Ascending aorta (tissue), 2 donors: Measurements from ENCODE around the gene TASP1. TPM values are rescaled to one million over a fixed set of nuclear protein-coding genes. Genes with fewer than 3 reads are reported as not detected.

ENCODE experiments used
- DNase-seq, 2 donors: peaks; one replicate each; pipeline ENCODE4 v3.0.0-alpha.2; 2019; ENCODE audit warnings: low spot score in 2 of 2
- H3K27ac ChIP-seq, 2 donors: fragments of 200-600 bp; sonication (generic); one replicate each; pipeline ENCODE4 v1.5.1; 2016 to 2017; ENCODE audit warnings: mild to moderate bottlenecking in 1 of 2
- H3K27me3 ChIP-seq: fragments of 200-600 bp; sonication (generic); one replicate; pipeline ENCODE4 v1.5.1; 2017
- H3K36me3 ChIP-seq, 2 donors: fragments of 200-600 bp; sonication (generic); one replicate each; pipeline ENCODE4 v1.5.1; 2016
- H3K4me1 ChIP-seq, 2 donors: fragments of 200-600 bp; sonication (generic); one replicate each; pipeline ENCODE4 v1.5.1; 2016 to 2017; ENCODE audit warnings: mild to moderate bottlenecking in 1 of 2
- H3K4me3 ChIP-seq, 2 donors: fragments of 200-600 bp; sonication (generic); one replicate each; pipeline ENCODE4 v1.5.1; 2016 to 2017; ENCODE audit warnings: mild to moderate bottlenecking in 1 of 2
- H3K9me3 ChIP-seq, 2 donors: fragments of 200-600 bp; sonication (generic); one replicate each; pipeline ENCODE4 v1.5.1; 2016
- intact Hi-C: fragments of 100-400 bp; cut with DNase I; formaldehyde crosslinking; loops from one replicate; pipeline ENCODE4 v1.15.1; 2023
- total RNA-seq: library from RNA; depleted of rRNA; stranded (reverse); fragments of >200 nt; gene quantifications from one replicate; pipeline ENCODE4 v1.1.0, GENCODE V29; 2016
- TF ChIP-seq, protein P1 (sequence below), 3 experiments: fragments of 200-600 bp in 2 of 3; fragments of 450-650 bp in 1 of 3; sonication (generic) in 2 of 3; IDR thresholded peaks; one replicate each; pipeline ENCODE4 v1.5.1; 2016 to 2019; ENCODE audit warnings: antibody characterized with exemption in 3 of 3, mild to moderate bottlenecking in 1 of 3, moderate library complexity in 1 of 3

The TASP1 gene
- total RNA-seq, 1 donor from 2014 or later, result 17.2 TPM

- Histone ChIP-seq H3K27ac (peak overlapping the region; percentile 60 to 68), H3K4me1 (peaks cover 4 to 18% of the 10 kb centered on the region in 2 donors), H3K4me3 (no peak overlapping the region), H3K27me3 (no peaks in the 10 kb centered on the region), H3K36me3 (no peaks in the 10 kb centered on the region), H3K9me3 (peaks cover 0 to 14% of the 10 kb centered on the region in 2 donors)
- intact Hi-C loops, result loop anchor here (5.0 kb wide), 2 partner anchors 178 to 272 kb away; partner anchors contain the start of gene ISM1
- no peak for DNase-seq
- TF ChIP-seq, protein P1, sequence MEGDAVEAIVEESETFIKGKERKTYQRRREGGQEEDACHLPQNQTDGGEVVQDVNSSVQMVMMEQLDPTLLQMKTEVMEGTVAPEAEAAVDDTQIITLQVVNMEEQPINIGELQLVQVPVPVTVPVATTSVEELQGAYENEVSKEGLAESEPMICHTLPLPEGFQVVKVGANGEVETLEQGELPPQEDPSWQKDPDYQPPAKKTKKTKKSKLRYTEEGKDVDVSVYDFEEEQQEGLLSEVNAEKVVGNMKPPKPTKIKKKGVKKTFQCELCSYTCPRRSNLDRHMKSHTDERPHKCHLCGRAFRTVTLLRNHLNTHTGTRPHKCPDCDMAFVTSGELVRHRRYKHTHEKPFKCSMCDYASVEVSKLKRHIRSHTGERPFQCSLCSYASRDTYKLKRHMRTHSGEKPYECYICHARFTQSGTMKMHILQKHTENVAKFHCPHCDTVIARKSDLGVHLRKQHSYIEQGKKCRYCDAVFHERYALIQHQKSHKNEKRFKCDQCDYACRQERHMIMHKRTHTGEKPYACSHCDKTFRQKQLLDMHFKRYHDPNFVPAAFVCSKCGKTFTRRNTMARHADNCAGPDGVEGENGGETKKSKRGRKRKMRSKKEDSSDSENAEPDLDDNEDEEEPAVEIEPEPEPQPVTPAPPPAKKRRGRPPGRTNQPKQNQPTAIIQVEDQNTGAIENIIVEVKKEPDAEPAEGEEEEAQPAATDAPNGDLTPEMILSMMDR (IDR thresholded peaks at IDR 0.05), result no peak
Measured at GRCh38 chr20:13494019-13494418, 144.7 kb downstream of the TASP1 start.

DNA sequence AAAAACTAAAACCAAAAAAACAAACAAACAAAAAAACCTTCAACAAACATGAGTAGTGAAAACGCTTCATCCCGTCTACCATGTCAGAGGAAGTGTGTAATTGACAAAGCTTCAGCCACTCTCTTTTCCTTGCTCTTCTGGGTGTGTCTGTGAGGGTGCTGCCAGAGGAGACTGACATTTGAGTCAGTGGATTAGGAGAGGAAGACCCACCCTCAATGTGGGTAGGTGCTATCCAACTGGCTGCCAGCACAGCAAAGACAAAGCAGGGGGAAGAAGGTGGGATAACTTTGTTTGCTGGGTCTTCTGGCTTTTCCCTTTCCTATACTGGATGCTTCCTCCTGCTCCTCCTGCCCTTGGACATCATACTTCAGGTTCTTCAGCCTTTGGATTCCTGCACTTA, 145.6 kb downstream of the TASP1 start:
- H3K9me3 ChIP-seq, result peaks cover 0 to 5% of the 10 kb centered on the region in 2 donors
- no peaks in the 10 kb centered on the region for H3K36me3 ChIP-seq
- H3K27me3 ChIP-seq, result no peaks in the 10 kb centered on the region
- peaks cover 4 to 18% of the 10 kb centered on the region in 2 donors for H3K4me1 ChIP-seq
- no peak for DNase-seq
- TF ChIP-seq, protein P1 (IDR thresholded peaks at IDR 0.05), result no peak
- H3K4me3 ChIP-seq, result no peak overlapping the region
- intact Hi-C loops, result loop anchor here (5.0 kb wide), 2 partner anchors 179 to 271 kb away; partner anchors contain the start of gene ISM1
- H3K27ac ChIP-seq, result peak overlapping the region; percentile 60 to 68

DNA sequence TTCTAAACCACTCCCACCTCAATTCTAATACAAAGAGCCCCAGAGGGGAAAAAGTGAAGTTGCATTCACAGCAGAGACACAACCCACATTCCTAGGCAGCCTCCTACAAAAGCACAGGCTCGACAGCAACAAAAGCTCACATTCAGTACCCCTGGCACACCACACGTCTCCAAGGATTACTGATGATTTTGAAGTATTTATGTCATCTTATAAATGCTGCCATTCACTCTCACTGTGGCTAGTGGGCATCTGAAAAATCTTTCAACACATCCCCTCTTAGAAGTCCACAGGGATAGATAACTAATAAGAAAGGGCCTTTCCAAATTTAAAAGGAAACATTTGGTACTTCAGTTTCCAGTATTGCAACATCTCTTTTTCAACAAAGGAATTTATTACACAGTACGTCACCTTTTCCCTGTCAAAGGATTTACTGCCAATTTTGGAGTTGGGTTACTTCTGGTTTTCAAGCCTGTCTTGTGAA, 146.7 kb downstream of the TASP1 start:
- TF ChIP-seq, protein P1 (IDR thresholded peaks at IDR 0.05), result peak in 1 of 3 experiments; percentile 9
- H3K36me3 ChIP-seq, result no peaks in the 10 kb centered on the region
- no peaks in the 10 kb centered on the region for H3K27me3 ChIP-seq
- peak in 1 of 2 donors; percentile 73 for DNase-seq
- no peak overlapping the region for H3K4me3 ChIP-seq
- H3K9me3 ChIP-seq, result no peaks in the 10 kb centered on the region
- peaks cover 7 to 27% of the 10 kb centered on the region in 2 donors for H3K4me1 ChIP-seq
- H3K27ac ChIP-seq, result peak overlapping the region; percentile 68 to 72
- intact Hi-C loops, result loop anchor here (5.0 kb wide), 2 partner anchors 180 to 270 kb away; partner anchors contain the start of gene ISM1

- Histone ChIP-seq H3K27me3 (no peaks in the 10 kb centered on the region), H3K4me1 (peaks cover 7 to 20% of the 10 kb centered on the region in 2 donors), H3K4me3 (no peak overlapping the region), H3K9me3 (no peaks in the 10 kb centered on the region), H3K27ac (peak overlapping the region; percentile 56 to 57), H3K36me3 (peaks cover 0 to 10% of the 10 kb centered on the region in 2 donors)
- intact Hi-C loops, result no loop called here
- TF ChIP-seq, protein P1 (IDR thresholded peaks at IDR 0.05), result no peak
- DNase-seq, result no peak
Measured at GRCh38 chr20:13487202-13487601, 151.5 kb downstream of the TASP1 start.

DNA sequence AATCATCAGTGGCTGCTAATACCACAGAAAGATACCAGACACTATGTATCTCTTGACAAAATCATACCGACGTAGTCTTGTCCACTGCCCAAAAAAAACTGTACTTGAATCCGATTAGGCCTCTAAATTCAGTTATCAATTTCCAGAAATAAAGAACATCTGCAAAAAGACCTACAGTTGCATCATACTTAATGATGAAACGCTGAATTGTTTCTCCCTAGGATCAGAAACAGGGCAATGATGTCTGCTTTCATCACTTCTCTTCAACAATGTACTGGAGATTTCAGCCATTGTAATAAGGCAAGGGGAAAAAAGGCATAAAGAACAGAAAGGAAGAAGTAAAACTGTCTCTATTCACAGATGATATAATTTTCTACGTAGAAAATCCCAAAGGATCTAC, 152.0 kb downstream of the TASP1 start:
- intact Hi-C loops, result no loop called here
- Histone ChIP-seq H3K27me3 (no peaks in the 10 kb centered on the region), H3K9me3 (no peaks in the 10 kb centered on the region), H3K4me3 (no peak overlapping the region), H3K36me3 (peaks cover 4 to 15% of the 10 kb centered on the region in 2 donors), H3K27ac (peak overlapping the region; percentile 56 to 57), H3K4me1 (peaks cover 4 to 18% of the 10 kb centered on the region in 2 donors)
- TF ChIP-seq, protein P1 (IDR thresholded peaks at IDR 0.05), result no peak
- no peak for DNase-seq
